HG03280 (cell line): ENCODE results near the gene RFX4.
"Not testable (repeated sequence)": the region's sequence is repeated elsewhere in the genome, so short reads cannot be mapped to it uniquely, and the experiment has no call there.

ENCODE experiments used
- ATAC-seq: cut with Tn5 transposase; IDR thresholded peaks from one replicate; pipeline ENCODE4 v1.9.1; 2021; ENCODE audit warnings: mild to moderate bottlenecking, moderate library complexity; ENCODE audit not compliant: unreplicated experiment

Gene RFX4

GRCh38 chr12:106723416-106723815 lies 140.6 kb downstream of the RFX4 start:
- ATAC-seq, result no peak

GRCh38 chr12:106724116-106724515 lies 141.3 kb downstream of the RFX4 start:
- no peak for ATAC-seq

- ATAC-seq, result no peak
These were observed 142.1 kb downstream of the RFX4 start for GRCh38 chr12:106724934-106725333.

- not testable (repeated sequence) for ATAC-seq
These were observed 143.9 kb downstream of the RFX4 start for GRCh38 chr12:106726603-106727202.

GRCh38 chr12:106729611-106730010 lies 146.8 kb downstream of the RFX4 start:
- ATAC-seq, result no peak

GRCh38 chr12:106732890-106733289 lies 150.1 kb downstream of the RFX4 start:
- no peak for ATAC-seq

- ATAC-seq, result no peak
These were observed 150.9 kb downstream of the RFX4 start for GRCh38 chr12:106733660-106734059.

GRCh38 chr12:106736051-106736957 lies 153.5 kb downstream of the RFX4 start:
- ATAC-seq, result no peak

- ATAC-seq, result no peak
These were observed 156.5 kb downstream of the RFX4 start for GRCh38 chr12:106739318-106739717.

GRCh38 chr12:106739815-106740530 lies 157.2 kb downstream of the RFX4 start:
- ATAC-seq, result no peak

GRCh38 chr12:106740818-106741217 lies 158.0 kb downstream of the RFX4 start:
- ATAC-seq, result no peak

GRCh38 chr12:106741247-106741646 lies 158.4 kb downstream of the RFX4 start:
- no peak for ATAC-seq

- ATAC-seq, result no peak
These were observed 160.6 kb downstream of the RFX4 start for GRCh38 chr12:106743270-106743988.

- no peak for ATAC-seq
These were observed 161.8 kb downstream of the RFX4 start for GRCh38 chr12:106744600-106744999.

GRCh38 chr12:106745181-106745745 lies 162.5 kb downstream of the RFX4 start:
- no peak for ATAC-seq

- no peak for ATAC-seq
These were observed 165.2 kb downstream of the RFX4 start for GRCh38 chr12:106747973-106748436.

- no peak for ATAC-seq
These were observed 167.7 kb downstream of the RFX4 start for GRCh38 chr12:106750524-106750923.

- ATAC-seq, result peak; percentile 99
These were observed 170.7 kb downstream of the RFX4 start for GRCh38 chr12:106753526-106753925.

- no peak for ATAC-seq
These were observed 171.5 kb downstream of the RFX4 start for GRCh38 chr12:106754331-106754730.

- ATAC-seq, result no peak
These were observed 175.0 kb downstream of the RFX4 start for GRCh38 chr12:106757623-106758348.
